ENCODE measurements around the gene LPAR3.

LPAR3 gene

GRCh38 chr1:84773195-84773594, 119.8 kb downstream of the LPAR3 start:
- no peak for DNase-seq

- peak; percentile 70 to 74 for DNase-seq
These were observed 120.5 kb downstream of the LPAR3 start for GRCh38 chr1:84772428-84772943.

GRCh38 chr1:84771895-84772294, 121.1 kb downstream of the LPAR3 start:
- DNase-seq: no peak

- DNase-seq: no peak
These were observed 122.5 kb downstream of the LPAR3 start for GRCh38 chr1:84770481-84770880.

GRCh38 chr1:84769636-84770035, 123.4 kb downstream of the LPAR3 start:
- DNase-seq: no peak

- DNase-seq: no peak
These were observed 124.4 kb downstream of the LPAR3 start for GRCh38 chr1:84768634-84769033.

GRCh38 chr1:84763912-84764680, 128.9 kb downstream of the LPAR3 start:
- no peak for DNase-seq

- DNase-seq: no peak
These were observed 130.3 kb downstream of the LPAR3 start for GRCh38 chr1:84762664-84763063.

All from activated CD4-positive, alpha-beta T cell treated with anti-CD3 and anti-CD28 coated beads, Interleukin-2, amount 50 U/mL, for 48 hours (primary cell).